Femur (tissue), 1 donor: Measurements from ENCODE around the gene CELF4.
A peak's percentile ranks its signal among the peaks of the same experiment; 100 is the strongest.
"Not testable (repeated sequence)": the region's sequence is repeated elsewhere in the genome, so short reads cannot be mapped to it uniquely, and the experiment has no call there.

Source experiments
- DNase-seq: peaks from one replicate; pipeline ENCODE4 v3.0.0-alpha.2; 2017

CELF4 gene

GRCh38 chr18:37385846-37386778 is 179.5 kb downstream of the CELF4 start:
- DNase-seq = no peak

- DNase-seq = no peak
Measured at GRCh38 chr18:37383846-37384595, 181.6 kb downstream of the CELF4 start.

GRCh38 chr18:37383036-37383785 is 182.4 kb downstream of the CELF4 start:
- DNase-seq = peak; percentile 34

- DNase-seq = no peak
Measured at GRCh38 chr18:37381554-37381953, 184.0 kb downstream of the CELF4 start.

GRCh38 chr18:37380546-37381110 is 185.0 kb downstream of the CELF4 start:
- DNase-seq = no peak

- no peak for DNase-seq
Measured at GRCh38 chr18:37378336-37379010, 187.1 kb downstream of the CELF4 start.

- no peak for DNase-seq
Measured at GRCh38 chr18:37375181-37375580, 190.4 kb downstream of the CELF4 start.

GRCh38 chr18:37368110-37368954 is 197.3 kb downstream of the CELF4 start:
- DNase-seq = no peak

GRCh38 chr18:37364237-37364636 is 201.4 kb downstream of the CELF4 start:
- DNase-seq = no peak

- DNase-seq = no peak
Measured at GRCh38 chr18:37362158-37362890, 203.3 kb downstream of the CELF4 start.

- no peak for DNase-seq
Measured at GRCh38 chr18:37361335-37362157, 204.1 kb downstream of the CELF4 start.

GRCh38 chr18:37358061-37358460 is 207.5 kb downstream of the CELF4 start:
- DNase-seq = not testable (repeated sequence)

GRCh38 chr18:37355772-37356171 is 209.8 kb downstream of the CELF4 start:
- DNase-seq = no peak

- DNase-seq = no peak
Measured at GRCh38 chr18:37351110-37351509, 214.5 kb downstream of the CELF4 start.

- no peak for DNase-seq
Measured at GRCh38 chr18:37348729-37349128, 216.9 kb downstream of the CELF4 start.

- no peak for DNase-seq
Measured at GRCh38 chr18:37346048-37346447, 219.6 kb downstream of the CELF4 start.

- no peak for DNase-seq
Measured at GRCh38 chr18:37343542-37343851, 222.1 kb downstream of the CELF4 start.

GRCh38 chr18:37341473-37342086 is 224.0 kb downstream of the CELF4 start:
- DNase-seq = no peak

GRCh38 chr18:37341016-37341415 is 224.6 kb downstream of the CELF4 start:
- no peak for DNase-seq
